ENCODE data around the gene SKAP1. TPM values are rescaled to one million over a fixed set of nuclear protein-coding genes. Genes with fewer than 3 reads are reported as not detected.

The SKAP1 gene
- total RNA-seq, 1 donor from 2014 or later = 0.49 TPM

GRCh38 chr17:48307255-48307654 lies 122.8 kb downstream of the SKAP1 start:
- H3K27ac Mint-ChIP-seq (ENCODE audit: unreplicated experiment) = no peak overlapping the region
- H3K27me3 Mint-ChIP-seq (ENCODE audit: low read depth) = peaks cover 100% of the 10 kb centered on the region
- no peak for DNase-seq (ENCODE audit: low read depth, low spot score)
- H3K4me1 Mint-ChIP-seq = peaks cover 14% of the 10 kb centered on the region
- H3K4me3 Mint-ChIP-seq = no peak overlapping the region
- no peaks in the 10 kb centered on the region for H3K36me3 Mint-ChIP-seq (ENCODE audit: low read depth)
- no peaks in the 10 kb centered on the region for H3K9me3 Mint-ChIP-seq
- no peak for TF ChIP-seq CTCF (conservative IDR thresholded peaks at IDR 0.05)

GRCh38 chr17:48301002-48301401 lies 129.0 kb downstream of the SKAP1 start:
- TF ChIP-seq CTCF (conservative IDR thresholded peaks at IDR 0.05) = no peak
- DNase-seq (ENCODE audit: low read depth, low spot score) = no peak
- H3K27me3 Mint-ChIP-seq (ENCODE audit: low read depth) = peaks cover 95% of the 10 kb centered on the region
- no peak overlapping the region for H3K27ac Mint-ChIP-seq (ENCODE audit: unreplicated experiment)
- H3K9me3 Mint-ChIP-seq = no peaks in the 10 kb centered on the region
- H3K36me3 Mint-ChIP-seq (ENCODE audit: low read depth) = no peaks in the 10 kb centered on the region
- H3K4me3 Mint-ChIP-seq = no peak overlapping the region
- no peaks in the 10 kb centered on the region for H3K4me1 Mint-ChIP-seq

GRCh38 chr17:48299760-48300159 lies 130.3 kb downstream of the SKAP1 start:
- H3K36me3 Mint-ChIP-seq (ENCODE audit: low read depth) = no peaks in the 10 kb centered on the region
- DNase-seq (ENCODE audit: low read depth, low spot score) = no peak
- no peak for TF ChIP-seq CTCF (conservative IDR thresholded peaks at IDR 0.05)
- no peaks in the 10 kb centered on the region for H3K4me1 Mint-ChIP-seq
- H3K27me3 Mint-ChIP-seq (ENCODE audit: low read depth) = peaks cover 95% of the 10 kb centered on the region
- no peaks in the 10 kb centered on the region for H3K9me3 Mint-ChIP-seq
- no peak overlapping the region for H3K27ac Mint-ChIP-seq (ENCODE audit: unreplicated experiment)
- no peak overlapping the region for H3K4me3 Mint-ChIP-seq

GRCh38 chr17:48297825-48298224 lies 132.2 kb downstream of the SKAP1 start:
- Mint-ChIP-seq H3K27ac (ENCODE audit: unreplicated experiment) (no peak overlapping the region), H3K4me1 (no peaks in the 10 kb centered on the region), H3K27me3 (ENCODE audit: low read depth) (peaks cover 93% of the 10 kb centered on the region), H3K36me3 (ENCODE audit: low read depth) (no peaks in the 10 kb centered on the region), H3K4me3 (no peak overlapping the region), H3K9me3 (no peaks in the 10 kb centered on the region)
- no peak for DNase-seq (ENCODE audit: low read depth, low spot score)
- TF ChIP-seq CTCF (conservative IDR thresholded peaks at IDR 0.05) = no peak

GRCh38 chr17:48296453-48296852 lies 133.6 kb downstream of the SKAP1 start:
- Mint-ChIP-seq H3K36me3 (ENCODE audit: low read depth) (no peaks in the 10 kb centered on the region), H3K4me3 (no peak overlapping the region), H3K27ac (ENCODE audit: unreplicated experiment) (no peak overlapping the region), H3K27me3 (ENCODE audit: low read depth) (peaks cover 94% of the 10 kb centered on the region), H3K9me3 (no peaks in the 10 kb centered on the region), H3K4me1 (no peaks in the 10 kb centered on the region)
- no peak for DNase-seq (ENCODE audit: low read depth, low spot score)
- no peak for TF ChIP-seq CTCF (conservative IDR thresholded peaks at IDR 0.05)

Measured in neural crest cell (in vitro differentiated cells).